Activated B cell treated with CpG ODN at 0.5 μM for 24 hours (primary cell): ENCODE data around the gene C16orf74. TPM values are rescaled to one million over a fixed set of nuclear protein-coding genes. Genes with fewer than 3 reads are reported as not detected.

ENCODE experiments used
- ATAC-seq: fragments of 200-7000 bp; cut with Tn5 transposase; one replicate; pipeline ENCODE4 v1.10.0; 2021; ENCODE audit warnings: low read depth, mild to moderate bottlenecking, moderate library complexity
- CTCF ChIA-PET: fragments of 350-600 bp; sonication (Branson Sonifier 250); formaldehyde crosslinking; loops from one replicate; lab custom pipeline; 2021; ENCODE audit warnings: antibody characterized with exemption; lab: Charles Lee
- POLR2A ChIA-PET: fragments of 350-600 bp; sonication (Branson Sonifier 250); formaldehyde crosslinking; loops from one replicate; lab custom pipeline; 2021; ENCODE audit warnings: antibody characterized with exemption; lab: Charles Lee
- DNase-seq: peaks from one replicate; pipeline ENCODE4 v3.0.0; 2022
- H3K27ac Mint-ChIP-seq: one replicate; pipeline ENCODE4 v1.8.0; 2020; ENCODE audit warnings: mixed read lengths
- H3K27me3 Mint-ChIP-seq: one replicate; pipeline ENCODE4 v1.8.0; 2021; ENCODE audit warnings: mixed read lengths
- H3K36me3 Mint-ChIP-seq: one replicate; pipeline ENCODE4 v1.8.0; 2021; ENCODE audit warnings: low read depth, mixed read lengths
- H3K4me1 Mint-ChIP-seq: one replicate; pipeline ENCODE4 v1.8.0; 2021; ENCODE audit warnings: mixed read lengths
- H3K4me3 Mint-ChIP-seq: one replicate; pipeline ENCODE4 v1.8.0; 2020; ENCODE audit warnings: mild to moderate bottlenecking, mixed read lengths
- H3K9me3 Mint-ChIP-seq: one replicate; pipeline ENCODE4 v1.8.0; 2020; ENCODE audit warnings: mixed read lengths
- CTCF ChIP-seq: fragments of 200-600 bp; IDR thresholded peaks from one replicate; pipeline ENCODE4 v1.8.0; 2022; ENCODE audit warnings: antibody characterized with exemption, mild to moderate bottlenecking
- intact Hi-C: fragments of 100-400 bp; cut with micrococcal nuclease; formaldehyde crosslinking; loops from one replicate; pipeline ENCODE4 v1.15.1; 2024
- total RNA-seq: library from RNA; stranded (reverse); gene quantifications from 2 replicates; pipeline ENCODE4 v1.2.3, GENCODE V29; 2022

C16orf74 gene
- total RNA-seq, 1 donor from 2014 or later: 18.3 TPM

DNA sequence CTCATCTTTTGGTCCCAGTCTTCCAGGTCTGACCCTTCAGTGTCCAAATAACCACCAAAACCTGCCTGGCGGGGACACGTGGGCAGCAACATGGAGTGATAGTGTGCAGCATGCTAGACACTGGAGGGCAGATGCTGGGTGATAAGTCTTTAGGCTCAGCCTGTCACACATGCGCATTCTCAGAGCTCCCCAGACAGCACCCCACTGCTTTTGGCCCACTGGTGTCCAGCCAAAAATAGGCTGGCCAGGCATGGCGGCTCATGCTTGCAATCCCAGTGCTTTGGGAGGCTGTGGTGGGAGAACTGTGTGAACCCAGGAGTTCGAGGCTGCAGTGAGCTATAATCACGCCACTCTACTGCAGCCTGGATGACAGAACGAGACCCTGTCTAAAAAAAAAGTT, 74.4 kb downstream of the C16orf74 start:
- Mint-ChIP-seq H3K9me3 (no peaks in the 10 kb centered on the region), H3K27me3 (no peaks in the 10 kb centered on the region), H3K36me3 (peaks cover 42% of the 10 kb centered on the region), H3K27ac (no peak overlapping the region), H3K4me3 (no peak overlapping the region), H3K4me1 (peaks cover 14% of the 10 kb centered on the region)
- no peak for ATAC-seq
- no peak for DNase-seq
- ChIA-PET CTCF (interaction anchor here (1.2 to 5.5 kb wide), 3 partner anchors 16 to 84 kb away, joined by 3 to 42 read pairs (median 10); no protein-coding TSS in a partner anchor), POLR2A (interaction anchor here (0.7 kb wide), 1 partner anchor 13 kb away, joined by 3 read pairs; no protein-coding TSS in a partner anchor)
- no peak for TF ChIP-seq CTCF
- intact Hi-C loops: no loop called here

DNA sequence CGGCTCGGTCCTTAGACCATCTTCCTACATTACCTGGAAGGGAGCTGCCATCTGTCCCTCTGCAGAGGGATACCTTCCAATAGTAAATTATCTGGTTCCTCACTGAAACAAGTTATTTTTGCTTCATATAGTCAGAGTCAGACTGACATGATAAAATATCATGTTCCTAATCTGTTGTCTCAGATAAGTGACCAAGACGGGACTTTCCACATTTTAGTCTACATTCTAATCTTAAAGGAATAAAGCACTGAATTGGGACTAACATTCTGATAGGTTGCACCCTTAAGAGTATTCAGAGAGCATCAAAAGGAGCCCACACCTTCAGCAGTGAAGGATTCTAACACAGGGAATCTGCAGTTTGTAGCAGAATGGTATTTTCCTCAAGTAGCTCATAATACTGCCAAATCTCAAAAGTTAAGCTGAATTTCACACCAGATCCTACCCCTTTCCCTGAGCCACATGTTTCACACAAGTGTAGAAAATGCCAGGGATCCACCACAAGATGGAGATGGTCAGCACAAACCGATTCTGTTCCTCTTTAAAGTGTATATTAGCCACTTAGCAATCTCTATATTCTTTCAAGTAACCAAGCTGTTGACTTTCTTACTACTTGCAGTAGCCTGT, 75.5 kb downstream of the C16orf74 start:
- intact Hi-C loops: loop anchor here (1.0 kb wide), 2 partner anchors 43 to 85 kb away; no protein-coding TSS in a partner anchor
- peak overlapping the region; percentile 26 for H3K27ac Mint-ChIP-seq
- no peaks in the 10 kb centered on the region for H3K27me3 Mint-ChIP-seq
- DNase-seq: no peak
- H3K36me3 Mint-ChIP-seq: peaks cover 50% of the 10 kb centered on the region
- TF ChIP-seq CTCF: no peak
- no peak overlapping the region for H3K4me3 Mint-ChIP-seq
- POLR2A ChIA-PET: interaction anchor here (1.0 kb wide), 1 partner anchor 125 kb away, joined by 4 read pairs; no protein-coding TSS in a partner anchor
- no peaks in the 10 kb centered on the region for H3K9me3 Mint-ChIP-seq
- no peak for ATAC-seq
- peaks cover 9% of the 10 kb centered on the region for H3K4me1 Mint-ChIP-seq
- CTCF ChIA-PET: interaction anchor here (1.7 to 5.5 kb wide), 4 partner anchors 16 to 85 kb away, joined by 4 to 42 read pairs (median 10); no protein-coding TSS in a partner anchor

- Mint-ChIP-seq H3K36me3 (peaks cover 55% of the 10 kb centered on the region), H3K9me3 (no peaks in the 10 kb centered on the region), H3K4me1 (peaks cover 3% of the 10 kb centered on the region), H3K27ac (peak overlapping the region; percentile 26), H3K4me3 (no peak overlapping the region), H3K27me3 (no peaks in the 10 kb centered on the region)
- intact Hi-C loops: loop anchor here (1.0 kb wide), 2 partner anchors 43 to 85 kb away; no protein-coding TSS in a partner anchor
- ChIA-PET CTCF (interaction anchor here (1.0 to 5.5 kb wide), 5 partner anchors 15 to 85 kb away, joined by 3 to 42 read pairs (median 10); no protein-coding TSS in a partner anchor), POLR2A (no interaction called here)
- no peak for TF ChIP-seq CTCF
- DNase-seq (no peak), ATAC-seq (no peak)
These were observed 76.1 kb downstream of the C16orf74 start for GRCh38 chr16:85674828-85675227.

DNA sequence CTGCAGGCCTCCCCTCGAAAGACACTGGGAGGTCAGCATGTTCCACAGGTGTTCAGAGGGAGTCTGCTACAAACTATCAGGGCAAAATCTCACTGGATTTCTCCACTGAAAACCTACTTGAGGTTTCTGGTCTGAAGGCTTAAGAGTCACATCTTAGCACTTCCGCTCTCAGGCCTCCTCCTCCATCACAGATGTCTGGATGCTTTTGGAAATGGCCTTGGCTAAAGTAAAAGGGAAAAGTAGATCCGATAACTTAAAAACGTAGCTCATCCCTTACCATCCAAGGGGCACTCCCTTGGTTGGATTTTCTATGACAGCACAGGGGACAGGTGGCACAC, 76.5 kb downstream of the C16orf74 start:
- Mint-ChIP-seq H3K36me3 (peaks cover 60% of the 10 kb centered on the region), H3K27ac (no peak overlapping the region), H3K4me3 (no peak overlapping the region), H3K4me1 (no peaks in the 10 kb centered on the region), H3K27me3 (no peaks in the 10 kb centered on the region), H3K9me3 (no peaks in the 10 kb centered on the region)
- no peak for ATAC-seq
- ChIA-PET POLR2A (no interaction called here), CTCF (interaction anchor here (1.0 to 5.5 kb wide), 4 partner anchors 15 to 86 kb away, joined by 3 to 42 read pairs (median 7); no protein-coding TSS in a partner anchor)
- no peak for TF ChIP-seq CTCF
- no peak for DNase-seq
- intact Hi-C loops: no loop called here
